HG03342 (cell line): ENCODE measurements around the gene MEG3.
"Not testable (repeated sequence)": the region's sequence is repeated elsewhere in the genome, so short reads cannot be mapped to it uniquely, and the experiment has no call there.

Source experiments
- ATAC-seq: cut with Tn5 transposase; IDR thresholded peaks from one replicate; pipeline ENCODE4 v1.9.1; 2021; ENCODE audit warnings: mild to moderate bottlenecking, moderate library complexity; ENCODE audit not compliant: unreplicated experiment

The MEG3 gene

DNA sequence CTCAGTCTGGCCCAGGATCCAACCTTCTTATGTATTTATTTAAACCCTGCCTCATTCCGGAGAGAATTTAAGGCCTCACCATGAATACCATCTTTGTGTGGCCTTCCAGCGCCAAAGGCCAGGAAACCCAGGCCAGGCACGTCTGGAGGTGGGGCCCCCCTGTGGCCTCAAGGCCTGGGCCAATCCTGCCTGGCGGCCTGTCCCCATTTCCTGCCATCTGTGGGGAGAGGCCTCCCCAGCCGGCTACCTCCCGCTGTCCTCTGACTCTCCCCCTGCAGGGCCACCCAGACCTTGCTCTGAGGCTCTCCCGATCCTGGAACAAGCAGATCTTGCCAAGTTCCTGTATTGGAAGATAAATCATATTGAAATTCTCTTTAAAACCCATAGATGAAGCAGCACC, 37.4 kb upstream of the MEG3 start:
- no peak for ATAC-seq

DNA sequence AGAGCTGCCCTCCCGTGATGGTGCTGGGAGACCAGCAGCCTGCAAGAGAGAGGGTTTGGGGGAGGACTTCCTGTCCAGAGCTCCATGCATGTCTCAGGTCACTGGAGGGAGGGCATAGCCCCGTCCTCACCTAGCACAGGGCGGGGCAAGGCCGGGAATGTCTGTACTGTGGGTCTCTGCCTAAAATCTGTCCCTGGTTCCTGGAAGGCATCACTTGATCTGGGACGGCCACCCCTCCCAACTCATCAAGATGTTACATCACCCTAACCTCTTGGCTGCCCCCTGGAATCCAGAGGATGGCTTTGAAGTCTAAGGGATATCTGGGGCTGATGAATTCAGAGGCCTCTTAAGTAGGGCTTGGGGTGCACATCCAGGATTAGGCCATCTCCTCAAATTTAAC, 37.0 kb upstream of the MEG3 start:
- no peak for ATAC-seq

- no peak for ATAC-seq
These were observed 36.2 kb upstream of the MEG3 start for GRCh38 chr14:100789460-100790417.

DNA sequence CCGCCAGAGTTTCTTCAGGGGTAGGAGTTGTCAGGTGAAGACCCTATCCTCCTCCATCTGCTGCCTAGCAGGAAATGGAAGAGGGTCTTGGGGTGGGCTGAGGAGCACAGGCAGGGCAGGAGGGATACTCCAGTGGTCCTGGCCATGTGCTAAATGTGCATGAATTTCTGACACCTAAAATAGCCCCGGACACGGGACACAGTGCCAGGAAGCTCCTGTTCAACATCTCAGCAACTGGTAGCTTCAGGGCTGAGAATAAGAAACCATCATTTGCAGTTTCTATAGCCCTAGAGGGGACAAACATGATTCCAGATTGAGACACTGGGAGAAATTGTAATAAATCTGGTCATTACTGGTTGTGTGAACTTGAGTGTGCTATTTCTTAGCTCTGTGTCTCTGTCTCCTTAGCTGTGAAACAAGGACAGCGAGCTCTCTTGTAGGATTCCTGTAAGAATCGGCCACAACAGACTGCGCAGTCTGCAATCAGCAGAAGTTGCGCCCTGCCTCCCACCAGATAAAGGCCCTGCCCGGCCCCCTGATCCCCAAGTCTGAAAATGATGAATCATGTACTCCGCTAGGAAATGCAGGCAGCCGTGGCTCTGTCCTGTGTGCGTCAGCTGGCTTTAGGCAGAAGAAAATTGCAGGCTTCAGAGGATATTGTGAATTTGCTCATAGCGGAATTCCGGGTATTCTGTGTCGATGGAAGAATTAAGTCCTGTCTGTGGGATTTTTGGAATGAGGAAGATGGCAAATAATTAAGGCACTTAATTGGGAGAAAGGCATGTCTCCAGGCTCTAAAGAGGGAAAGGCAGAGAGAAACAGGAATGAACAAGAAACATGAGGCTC, 35.2 kb upstream of the MEG3 start:
- no peak for ATAC-seq

GRCh38 chr14:100791348-100791735, 34.6 kb upstream of the MEG3 start:
- no peak for ATAC-seq

DNA sequence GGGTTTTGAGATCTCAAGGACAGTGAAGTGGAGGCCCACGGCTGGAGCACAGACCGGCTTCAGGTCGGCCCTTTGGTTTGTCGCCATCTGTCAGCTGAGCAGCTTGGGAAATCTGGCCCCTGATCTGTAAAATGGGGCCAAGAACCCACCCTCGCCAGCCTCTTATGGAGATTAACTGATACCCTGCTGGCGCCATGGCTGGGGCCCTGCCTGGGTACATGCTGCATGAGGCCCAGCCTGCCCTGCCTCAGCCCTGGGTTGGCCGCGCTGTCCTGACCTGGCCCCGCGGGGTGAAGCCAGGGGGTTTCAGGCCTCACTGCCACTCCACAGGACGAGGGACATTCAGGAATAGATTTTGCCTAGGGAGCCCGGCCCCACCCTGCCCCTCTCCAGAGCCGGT, 33.9 kb upstream of the MEG3 start:
- ATAC-seq: no peak

- ATAC-seq: no peak
These were observed 29.0 kb upstream of the MEG3 start for GRCh38 chr14:100796946-100797345.

GRCh38 chr14:100800041-100800440, 25.9 kb upstream of the MEG3 start:
- ATAC-seq: no peak

- not testable (repeated sequence) for ATAC-seq
These were observed 24.5 kb upstream of the MEG3 start for GRCh38 chr14:100801433-100801832.

DNA sequence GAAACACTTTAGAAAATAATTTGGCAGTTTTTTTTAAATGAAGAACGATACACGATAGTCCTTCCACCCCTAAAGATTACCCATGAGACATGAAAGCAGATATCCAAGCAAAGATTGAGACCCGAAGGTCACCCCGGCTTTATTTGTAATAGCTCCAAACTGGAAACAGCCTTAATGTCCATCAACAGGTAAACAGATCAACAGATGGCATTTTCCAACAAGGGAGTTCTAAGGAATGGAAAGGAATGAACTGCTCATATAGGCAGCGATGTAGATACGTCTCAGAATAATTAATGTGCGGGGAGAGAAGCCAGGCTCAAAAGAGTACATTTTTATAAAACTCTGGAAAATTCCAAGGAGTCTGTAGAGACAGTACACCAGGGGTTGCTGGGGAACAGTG, 23.7 kb upstream of the MEG3 start:
- no peak for ATAC-seq

- no peak for ATAC-seq
These were observed 23.2 kb upstream of the MEG3 start for GRCh38 chr14:100802766-100803165.

DNA sequence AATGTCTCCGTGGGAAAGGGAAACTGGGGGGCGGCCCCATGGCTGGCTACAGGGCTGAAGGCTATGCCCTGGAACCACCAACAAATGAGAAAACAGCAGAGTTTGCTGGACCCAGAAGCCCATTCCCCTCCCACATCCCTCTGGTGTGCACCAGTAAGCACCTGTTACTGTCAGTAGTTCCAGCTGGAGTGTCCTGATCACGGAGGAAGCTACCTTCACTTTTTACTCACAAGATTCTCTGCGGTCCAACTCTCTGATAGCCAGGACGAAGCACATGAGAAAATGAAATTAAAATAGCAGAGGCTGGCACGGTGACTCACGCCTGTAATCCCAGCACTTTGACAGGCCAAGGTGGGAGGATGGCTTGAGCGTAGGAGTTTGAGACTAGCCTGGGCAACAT, 22.7 kb upstream of the MEG3 start:
- no peak for ATAC-seq

DNA sequence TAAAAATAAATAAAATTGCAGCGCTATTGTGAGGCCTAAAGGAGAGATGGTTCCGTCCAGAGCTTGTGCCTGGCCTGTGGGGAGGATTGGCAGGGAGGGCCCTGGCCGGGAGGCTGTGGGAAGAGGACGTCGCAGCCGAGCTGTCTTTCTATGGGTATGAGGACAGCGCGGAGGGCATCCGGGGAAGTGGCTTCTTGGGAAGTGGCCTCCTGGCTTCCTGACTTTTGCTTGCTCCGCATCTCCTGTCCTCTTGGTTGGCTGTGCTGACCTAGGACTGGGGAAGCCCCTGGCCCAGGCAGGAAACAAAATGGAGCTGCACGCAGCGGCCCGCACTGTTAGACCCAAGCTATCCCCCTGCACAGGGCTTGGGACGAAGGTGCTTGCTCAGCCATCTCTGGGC, 22.2 kb upstream of the MEG3 start:
- no peak for ATAC-seq

DNA sequence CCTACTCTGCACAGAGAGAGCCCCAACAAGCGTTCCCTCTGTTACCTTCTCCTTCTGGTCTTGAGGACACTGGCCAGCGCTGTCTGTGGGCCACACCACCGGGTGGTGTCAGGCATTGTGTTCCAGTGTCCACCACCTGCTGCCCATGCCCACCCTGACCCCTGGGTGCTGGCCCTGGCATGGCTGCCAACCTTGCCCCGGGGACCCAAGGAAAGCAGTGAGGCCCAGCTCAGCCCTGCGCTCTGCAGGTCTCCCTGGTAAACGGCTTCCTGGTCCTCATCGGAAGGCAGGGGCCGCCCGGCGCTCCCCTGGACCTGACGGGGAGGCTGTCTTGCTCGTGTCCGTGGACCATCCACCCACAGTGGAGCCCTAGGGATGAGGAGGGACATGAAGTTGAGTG, 21.8 kb upstream of the MEG3 start:
- no peak for ATAC-seq

GRCh38 chr14:100804558-100805309, 21.2 kb upstream of the MEG3 start:
- no peak for ATAC-seq

GRCh38 chr14:100806386-100806785, 19.5 kb upstream of the MEG3 start:
- ATAC-seq: no peak

DNA sequence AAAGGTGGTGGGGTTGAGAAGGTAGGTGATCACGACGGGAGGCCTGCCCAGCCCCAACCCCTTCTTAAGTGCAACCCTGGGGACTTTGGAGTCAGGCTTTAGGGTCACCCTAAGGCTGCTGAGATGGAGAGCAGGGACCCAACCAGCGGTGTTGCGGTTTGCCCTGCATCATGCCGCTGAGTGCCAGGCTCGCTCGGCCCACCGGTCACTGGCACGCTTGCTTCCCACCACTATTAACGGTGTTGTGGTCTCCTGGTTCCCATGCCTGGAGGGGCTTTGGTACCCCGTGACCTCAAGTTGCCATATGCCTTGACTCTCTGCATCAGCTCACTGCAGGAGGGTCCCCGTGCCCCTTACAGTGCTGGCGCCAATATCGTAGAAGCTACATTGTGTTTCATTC, 18.4 kb upstream of the MEG3 start:
- no peak for ATAC-seq

- no peak for ATAC-seq
These were observed 17.8 kb upstream of the MEG3 start for GRCh38 chr14:100807979-100808734.

- ATAC-seq: no peak
These were observed 15.5 kb upstream of the MEG3 start for GRCh38 chr14:100810435-100810834.

GRCh38 chr14:100810861-100811461, 15.0 kb upstream of the MEG3 start:
- ATAC-seq: no peak
